ENCODE data around the gene ZNF880. TPM values are rescaled to one million over a fixed set of nuclear protein-coding genes. Genes with fewer than 3 reads are reported as not detected.
A peak's percentile ranks its signal among the peaks of the same experiment; 100 is the strongest.

Gene ZNF880
- 1 to 10 TPM; 8.1 to 8.3 TPM for total RNA-seq

DNA sequence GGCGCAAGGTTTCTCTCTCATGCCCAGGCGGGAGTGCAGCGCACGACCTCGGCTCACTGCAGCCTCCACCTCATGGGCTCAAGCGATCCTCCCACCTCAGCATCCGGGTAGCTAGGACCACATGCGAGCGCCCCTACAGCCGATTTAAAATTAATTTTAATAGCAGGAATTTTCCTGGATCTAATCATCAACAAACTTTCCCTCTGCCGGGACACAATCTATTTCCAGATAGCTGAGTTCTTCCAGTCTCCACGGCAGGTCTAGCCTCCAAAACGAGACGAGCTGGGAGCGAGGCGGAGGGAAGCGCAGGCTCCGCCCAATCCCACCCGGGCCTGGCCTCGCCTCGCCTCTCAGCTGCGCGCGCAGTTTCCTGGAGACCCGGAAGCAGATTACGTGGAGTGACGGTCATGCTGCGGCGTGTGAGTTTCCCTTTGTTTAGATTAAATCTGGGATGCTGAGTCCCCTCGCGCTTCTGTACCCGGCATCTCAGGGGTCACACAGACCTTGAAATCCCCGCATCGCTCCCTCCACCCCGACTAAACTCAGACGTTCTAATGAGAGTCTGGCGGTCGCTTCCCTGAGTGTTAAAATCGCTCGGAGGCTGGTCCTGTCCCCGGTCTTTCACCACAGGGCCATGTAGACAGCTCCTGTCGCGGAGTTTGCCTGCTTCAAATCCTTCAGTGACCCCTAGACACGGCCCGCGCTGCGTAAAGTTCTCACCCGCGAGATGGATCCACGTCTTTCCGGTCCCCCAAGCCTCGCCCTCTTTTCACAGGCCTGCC lies at the start of gene ZNF880:
Gene ZNF880 (plus strand): TSS at position 365 of the 782 bp plus-strand sequence. CDS start 43 bp downstream, at position 408.
- H3K4me3 ChIP-seq: peak within 1 kb of the TSS; percentile 64
- no peaks in the 10 kb centered on the region for H3K4me1 ChIP-seq
- peaks cover 13% of the 10 kb centered on the region for H3K9me3 ChIP-seq
- H3K27me3 ChIP-seq: no peaks in the 10 kb centered on the region
- peak within 1 kb of the TSS; percentile 63 to 70 for H3K9ac ChIP-seq (ENCODE audit: low read depth in 2 of 2, low read length in 2 of 2)
- H3K36me3 ChIP-seq: no peaks in the 10 kb centered on the region
- DNase-seq: peak; percentile 95
- intact Hi-C loops (cut with DNase I): no loop called here
- TF ChIP-seq, protein P1, sequence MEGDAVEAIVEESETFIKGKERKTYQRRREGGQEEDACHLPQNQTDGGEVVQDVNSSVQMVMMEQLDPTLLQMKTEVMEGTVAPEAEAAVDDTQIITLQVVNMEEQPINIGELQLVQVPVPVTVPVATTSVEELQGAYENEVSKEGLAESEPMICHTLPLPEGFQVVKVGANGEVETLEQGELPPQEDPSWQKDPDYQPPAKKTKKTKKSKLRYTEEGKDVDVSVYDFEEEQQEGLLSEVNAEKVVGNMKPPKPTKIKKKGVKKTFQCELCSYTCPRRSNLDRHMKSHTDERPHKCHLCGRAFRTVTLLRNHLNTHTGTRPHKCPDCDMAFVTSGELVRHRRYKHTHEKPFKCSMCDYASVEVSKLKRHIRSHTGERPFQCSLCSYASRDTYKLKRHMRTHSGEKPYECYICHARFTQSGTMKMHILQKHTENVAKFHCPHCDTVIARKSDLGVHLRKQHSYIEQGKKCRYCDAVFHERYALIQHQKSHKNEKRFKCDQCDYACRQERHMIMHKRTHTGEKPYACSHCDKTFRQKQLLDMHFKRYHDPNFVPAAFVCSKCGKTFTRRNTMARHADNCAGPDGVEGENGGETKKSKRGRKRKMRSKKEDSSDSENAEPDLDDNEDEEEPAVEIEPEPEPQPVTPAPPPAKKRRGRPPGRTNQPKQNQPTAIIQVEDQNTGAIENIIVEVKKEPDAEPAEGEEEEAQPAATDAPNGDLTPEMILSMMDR (IDR thresholded peaks at IDR 0.05): no peak
- H3K27ac ChIP-seq: peak within 1 kb of the TSS; percentile 79

DNA sequence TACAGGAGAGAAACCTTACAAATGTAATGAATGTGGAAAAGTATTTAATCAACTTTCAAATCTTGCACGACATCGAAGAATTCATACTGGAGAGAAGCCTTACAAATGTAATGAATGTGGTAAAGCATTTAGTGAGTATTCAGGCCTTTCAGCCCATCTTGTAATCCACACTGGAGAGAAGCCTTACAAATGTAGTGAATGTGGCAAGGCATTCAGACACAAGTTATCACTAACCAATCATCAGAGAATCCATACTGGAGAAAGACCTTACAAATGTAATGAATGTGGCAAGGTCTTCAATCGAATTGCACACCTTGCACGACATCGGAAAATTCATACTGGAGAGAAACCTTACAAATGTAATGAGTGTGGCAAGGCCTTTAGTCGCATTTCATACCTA lies 47.3 kb upstream of the ZNF880 start:
- Histone ChIP-seq H3K9me3 (peaks cover 37% of the 10 kb centered on the region), H3K36me3 (peaks cover 22% of the 10 kb centered on the region), H3K27me3 (no peaks in the 10 kb centered on the region), H3K27ac (no peak overlapping the region), H3K4me3 (no peak overlapping the region), H3K4me1 (no peaks in the 10 kb centered on the region), H3K9ac (ENCODE audit: low read depth in 2 of 2, low read length in 2 of 2) (no peak overlapping the region)
- DNase-seq: no peak
- intact Hi-C loops (cut with DNase I): no loop called here
- TF ChIP-seq, protein P1 (IDR thresholded peaks at IDR 0.05): no peak

DNA sequence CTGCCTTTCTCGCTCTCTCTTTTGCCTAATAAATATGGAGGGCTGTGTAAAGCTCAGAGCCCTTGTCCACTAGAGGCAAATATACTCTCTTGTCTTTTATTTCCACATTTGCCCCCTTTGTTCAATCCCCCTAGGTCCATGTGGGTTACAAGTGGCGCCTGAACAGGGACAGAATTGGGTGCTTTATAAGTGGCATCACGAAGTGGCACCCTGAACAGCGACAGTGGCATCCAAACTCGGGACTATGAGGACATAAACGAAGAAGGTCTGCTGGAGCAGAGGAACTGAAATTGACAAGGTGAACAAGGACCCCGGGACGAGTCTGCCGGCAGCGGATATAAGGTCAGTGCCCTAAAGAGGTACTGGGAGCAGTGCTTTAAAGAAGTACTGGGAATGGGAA lies 38.0 kb upstream of the ZNF880 start:
- TF ChIP-seq, protein P1 (IDR thresholded peaks at IDR 0.05): no peak
- Histone ChIP-seq H3K27me3 (no peaks in the 10 kb centered on the region), H3K4me3 (no peak overlapping the region), H3K9ac (ENCODE audit: low read depth in 2 of 2, low read length in 2 of 2) (no peak overlapping the region), H3K36me3 (no peaks in the 10 kb centered on the region), H3K27ac (no peak overlapping the region), H3K9me3 (peaks cover 11% of the 10 kb centered on the region), H3K4me1 (no peaks in the 10 kb centered on the region)
- intact Hi-C loops (cut with DNase I): no loop called here
- DNase-seq: no peak

DNA sequence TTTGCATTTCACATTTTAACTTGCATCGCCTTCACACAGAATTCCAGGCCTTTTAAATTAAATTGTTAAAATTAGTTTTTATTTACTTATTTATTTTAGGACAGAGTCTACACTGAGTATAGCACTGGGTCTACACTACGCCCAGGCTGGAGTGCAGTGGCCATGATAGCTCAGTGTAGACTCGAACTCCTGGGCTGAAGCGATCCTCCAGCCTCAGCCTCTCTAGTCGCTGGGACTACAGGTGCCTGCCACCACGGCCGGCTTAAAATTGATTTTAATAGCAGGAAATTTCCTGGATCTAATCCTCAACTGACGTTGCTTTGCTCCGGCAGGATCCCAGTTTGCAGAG lies 34.0 kb upstream of the ZNF880 start:
- Histone ChIP-seq H3K9ac (ENCODE audit: low read depth in 2 of 2, low read length in 2 of 2) (peak overlapping the region in 1 of 2 donors; percentile 84), H3K36me3 (no peaks in the 10 kb centered on the region), H3K27me3 (no peaks in the 10 kb centered on the region), H3K9me3 (peaks cover 3% of the 10 kb centered on the region), H3K4me3 (peak overlapping the region; percentile 70), H3K4me1 (no peaks in the 10 kb centered on the region), H3K27ac (peak overlapping the region; percentile 37)
- no peak for DNase-seq
- TF ChIP-seq, protein P1 (IDR thresholded peaks at IDR 0.05): no peak
- intact Hi-C loops (cut with DNase I): no loop called here

DNA sequence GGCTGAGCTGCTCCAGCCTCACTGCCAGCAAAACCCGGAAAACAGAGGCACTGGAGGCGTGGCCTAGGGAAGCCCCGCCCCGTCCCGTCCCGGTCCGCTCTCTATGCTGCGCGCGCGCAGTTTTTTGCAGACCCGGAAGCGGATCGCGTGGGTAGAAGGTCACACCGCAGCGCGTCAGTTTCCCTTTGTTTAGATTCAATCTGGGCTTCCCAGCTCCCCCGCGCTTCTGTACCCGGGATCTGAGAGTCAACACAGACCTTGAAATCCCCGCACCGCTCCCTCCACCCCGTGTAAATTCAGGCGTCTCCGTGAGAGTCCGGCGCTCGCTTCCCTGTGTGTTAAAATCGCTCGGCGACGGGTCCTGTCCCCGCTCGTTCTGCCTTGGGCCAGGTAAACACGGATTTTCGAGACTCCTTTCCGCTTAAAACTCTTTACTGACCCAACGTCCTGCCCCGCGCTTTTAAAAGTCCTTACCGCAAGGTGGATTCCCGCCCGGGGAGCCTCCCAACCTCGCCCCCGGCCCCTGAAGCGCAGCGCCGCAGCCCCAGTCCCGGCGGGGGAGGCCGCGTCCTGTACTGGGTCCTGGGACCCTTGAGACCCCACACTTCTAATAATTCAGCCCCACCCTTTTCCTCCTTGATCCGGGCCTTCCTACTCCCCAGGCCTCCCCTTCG lies 33.5 kb upstream of the ZNF880 start, which contains the start of gene ZNF610:
Gene ZNF610 (plus strand): TSS at position 127 of the 674 bp plus-strand sequence. CDS start 12,930 bp downstream, outside the sequence.
- H3K27ac ChIP-seq: peak within 1 kb of the TSS; percentile 37
- H3K9ac ChIP-seq (ENCODE audit: low read depth in 2 of 2, low read length in 2 of 2): peak within 1 kb of the TSS; percentile 84 to 85
- H3K4me3 ChIP-seq: peak within 1 kb of the TSS; percentile 70
- no peaks in the 10 kb centered on the region for H3K36me3 ChIP-seq
- DNase-seq: peak; percentile 92
- peaks cover 3% of the 10 kb centered on the region for H3K9me3 ChIP-seq
- H3K4me1 ChIP-seq: no peaks in the 10 kb centered on the region
- no peaks in the 10 kb centered on the region for H3K27me3 ChIP-seq
- TF ChIP-seq, protein P1 (IDR thresholded peaks at IDR 0.05): no peak
- intact Hi-C loops (cut with DNase I): no loop called here

Measured in colonic mucosa (tissue), 4 donors.